Loucy (cell line): ENCODE measurements around the gene SP1.
"Not testable (repeated sequence)": the region's sequence is repeated elsewhere in the genome, so short reads cannot be mapped to it uniquely, and the experiment has no call there.

Source experiments
- H2AFZ ChIP-seq: fragments of 200-600 bp; sonication (generic); 2 replicates; pipeline ENCODE4 v1.6.0; 2016; ENCODE audit warnings: antibody characterized with exemption, mild to moderate bottlenecking, low read length, moderate library complexity
- H3F3A ChIP-seq: fragments of 200-600 bp; 2 replicates; pipeline ENCODE4 v1.6.0; 2016; ENCODE audit warnings: antibody characterized with exemption, low read depth, mild to moderate bottlenecking
- H3K27me3 ChIP-seq: fragments of 200-600 bp; sonication (generic); 2 replicates; pipeline ENCODE4 v1.6.1; 2014; ENCODE audit warnings: low read length, mild to moderate bottlenecking; ENCODE audit not compliant: insufficient read depth, poor library complexity, severe bottlenecking
- H3K36me3 ChIP-seq: fragments of 200-600 bp; sonication (generic); 2 replicates; pipeline ENCODE4 v1.6.1; 2016; ENCODE audit warnings: low read length; ENCODE audit not compliant: insufficient read depth
- H3K4me1 ChIP-seq: fragments of 200-600 bp; sonication (generic); 2 replicates; pipeline ENCODE4 v1.5.1; 2014; ENCODE audit warnings: low read length, mild to moderate bottlenecking; ENCODE audit not compliant: insufficient read depth, poor library complexity, severe bottlenecking
- H3K4me2 ChIP-seq: fragments of 200-600 bp; sonication (generic); 2 replicates; pipeline ENCODE4 v1.6.0; 2014; ENCODE audit warnings: antibody characterized with exemption, low read length, low read depth, mild to moderate bottlenecking; ENCODE audit not compliant: poor library complexity, severe bottlenecking
- H3K4me3 ChIP-seq: fragments of 200-600 bp; sonication (generic); 2 replicates; pipeline ENCODE4 v1.5.1; 2014; ENCODE audit warnings: low read length, mild to moderate bottlenecking, mixed read lengths; ENCODE audit not compliant: poor library complexity, severe bottlenecking
- H3K79me2 ChIP-seq: fragments of 200-600 bp; sonication (generic); 2 replicates; pipeline ENCODE4 v1.6.1; 2014; ENCODE audit warnings: low read length; ENCODE audit not compliant: insufficient read depth
- H3K9ac ChIP-seq: fragments of 200-600 bp; sonication (generic); 2 replicates; pipeline ENCODE4 v1.6.0; 2014; ENCODE audit warnings: mild to moderate bottlenecking, low read depth, low read length, moderate library complexity; ENCODE audit not compliant: poor library complexity, severe bottlenecking
- H3K9me2 ChIP-seq: fragments of 200-600 bp; sonication (generic); replicated peaks from 2 replicates; pipeline ENCODE4 v1.6.1; 2016; ENCODE audit warnings: low read depth, low read length, mixed read lengths
- H3K9me3 ChIP-seq: fragments of 200-600 bp; sonication (generic); 2 replicates; pipeline ENCODE4 v1.6.1; 2014; ENCODE audit warnings: mild to moderate bottlenecking, antibody characterized with exemption, low read length, low read depth; ENCODE audit not compliant: insufficient read depth
- H4K20me1 ChIP-seq: fragments of 200-600 bp; sonication (generic); 2 replicates; pipeline ENCODE4 v1.6.0; 2014; ENCODE audit warnings: antibody characterized with exemption, low read length, mild to moderate bottlenecking; ENCODE audit not compliant: insufficient read depth, poor library complexity, severe bottlenecking
- EZH2phosphoT487 ChIP-seq: fragments of 200-600 bp; IDR thresholded peaks from 2 replicates; pipeline ENCODE4 v1.6.1; 2018; ENCODE audit warnings: antibody characterized with exemption, mild to moderate bottlenecking, moderate library complexity, borderline replicate concordance
- TF ChIP-seq, protein P1 (sequence below): fragments of 200-600 bp; sonication (generic); conservative IDR thresholded peaks from 2 replicates; pipeline ENCODE4 v1.5.1; 2014; ENCODE audit warnings: mild to moderate bottlenecking, antibody characterized with exemption, low read length

The SP1 gene

DNA sequence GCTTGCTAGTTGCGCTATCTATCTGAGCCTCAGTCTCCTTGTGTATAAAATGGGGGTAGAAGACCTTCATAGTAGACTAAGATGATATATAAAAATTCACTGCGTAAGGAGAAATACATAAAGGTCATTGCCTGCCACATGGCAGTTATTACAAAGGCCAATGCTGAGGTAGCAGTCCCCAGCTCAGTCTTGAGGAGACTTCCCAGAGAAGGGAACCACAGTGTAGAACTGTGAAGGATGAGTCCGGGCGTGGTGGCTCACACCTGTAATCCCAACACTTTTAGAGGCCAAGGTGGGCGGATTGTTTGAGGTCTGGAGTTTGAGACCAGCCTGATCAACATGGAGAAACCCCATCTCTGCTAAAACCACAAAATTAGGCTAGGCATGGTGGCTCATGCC lies 26.7 kb upstream of the SP1 start:
- Histone ChIP-seq H4K20me1 (no peaks in the 10 kb centered on the region), H2AFZ (peak overlapping the region; percentile 67; the same call in 1 of the 2 replicates), H3K79me2 (no peaks in the 10 kb centered on the region), H3K36me3 (no peaks in the 10 kb centered on the region), H3K9ac (no peak overlapping the region), H3K4me3 (no peak overlapping the region), H3F3A (no peaks in the 10 kb centered on the region), H3K9me2 (no peaks in the 10 kb centered on the region), H3K4me2 (no peak overlapping the region), H3K9me3 (no peaks in the 10 kb centered on the region), H3K27me3 (no peaks in the 10 kb centered on the region), H3K4me1 (no peaks in the 10 kb centered on the region)
- TF ChIP-seq, protein P1, sequence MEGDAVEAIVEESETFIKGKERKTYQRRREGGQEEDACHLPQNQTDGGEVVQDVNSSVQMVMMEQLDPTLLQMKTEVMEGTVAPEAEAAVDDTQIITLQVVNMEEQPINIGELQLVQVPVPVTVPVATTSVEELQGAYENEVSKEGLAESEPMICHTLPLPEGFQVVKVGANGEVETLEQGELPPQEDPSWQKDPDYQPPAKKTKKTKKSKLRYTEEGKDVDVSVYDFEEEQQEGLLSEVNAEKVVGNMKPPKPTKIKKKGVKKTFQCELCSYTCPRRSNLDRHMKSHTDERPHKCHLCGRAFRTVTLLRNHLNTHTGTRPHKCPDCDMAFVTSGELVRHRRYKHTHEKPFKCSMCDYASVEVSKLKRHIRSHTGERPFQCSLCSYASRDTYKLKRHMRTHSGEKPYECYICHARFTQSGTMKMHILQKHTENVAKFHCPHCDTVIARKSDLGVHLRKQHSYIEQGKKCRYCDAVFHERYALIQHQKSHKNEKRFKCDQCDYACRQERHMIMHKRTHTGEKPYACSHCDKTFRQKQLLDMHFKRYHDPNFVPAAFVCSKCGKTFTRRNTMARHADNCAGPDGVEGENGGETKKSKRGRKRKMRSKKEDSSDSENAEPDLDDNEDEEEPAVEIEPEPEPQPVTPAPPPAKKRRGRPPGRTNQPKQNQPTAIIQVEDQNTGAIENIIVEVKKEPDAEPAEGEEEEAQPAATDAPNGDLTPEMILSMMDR = no peak
- no peak for TF ChIP-seq EZH2phosphoT487

DNA sequence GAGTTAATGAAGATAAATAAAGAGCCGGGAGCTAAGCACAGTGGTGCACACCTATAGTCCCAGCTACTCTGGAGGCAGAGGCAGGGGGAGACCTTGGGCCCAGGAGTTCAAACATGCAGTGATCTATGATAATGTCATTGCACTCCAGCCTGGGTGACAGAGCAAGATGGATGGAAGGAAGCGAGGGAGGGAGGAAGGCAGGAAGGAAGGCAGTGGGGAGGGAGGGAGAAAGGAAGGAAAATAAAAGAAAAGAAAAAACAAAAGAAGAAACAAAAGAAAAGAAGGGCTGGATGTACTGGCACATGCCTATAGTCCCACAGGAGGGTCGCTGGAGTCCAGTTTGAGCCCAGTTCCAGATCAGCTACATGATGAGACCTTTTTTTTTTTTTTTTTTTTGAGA lies 24.9 kb upstream of the SP1 start:
- Histone ChIP-seq H3K9me3 (no peaks in the 10 kb centered on the region), H3K27me3 (no peaks in the 10 kb centered on the region), H3K9ac (no peak overlapping the region), H3K4me1 (no peaks in the 10 kb centered on the region), H4K20me1 (no peaks in the 10 kb centered on the region), H3K4me2 (no peak overlapping the region), H3F3A (no peaks in the 10 kb centered on the region), H3K9me2 (no peaks in the 10 kb centered on the region), H2AFZ (0 out of 2 replicates have a peak overlapping the region, but pooled peaks have one; percentile 60), H3K79me2 (no peaks in the 10 kb centered on the region), H3K36me3 (no peaks in the 10 kb centered on the region), H3K4me3 (no peak overlapping the region)
- TF ChIP-seq EZH2phosphoT487 = no peak
- TF ChIP-seq, protein P1 = no peak

DNA sequence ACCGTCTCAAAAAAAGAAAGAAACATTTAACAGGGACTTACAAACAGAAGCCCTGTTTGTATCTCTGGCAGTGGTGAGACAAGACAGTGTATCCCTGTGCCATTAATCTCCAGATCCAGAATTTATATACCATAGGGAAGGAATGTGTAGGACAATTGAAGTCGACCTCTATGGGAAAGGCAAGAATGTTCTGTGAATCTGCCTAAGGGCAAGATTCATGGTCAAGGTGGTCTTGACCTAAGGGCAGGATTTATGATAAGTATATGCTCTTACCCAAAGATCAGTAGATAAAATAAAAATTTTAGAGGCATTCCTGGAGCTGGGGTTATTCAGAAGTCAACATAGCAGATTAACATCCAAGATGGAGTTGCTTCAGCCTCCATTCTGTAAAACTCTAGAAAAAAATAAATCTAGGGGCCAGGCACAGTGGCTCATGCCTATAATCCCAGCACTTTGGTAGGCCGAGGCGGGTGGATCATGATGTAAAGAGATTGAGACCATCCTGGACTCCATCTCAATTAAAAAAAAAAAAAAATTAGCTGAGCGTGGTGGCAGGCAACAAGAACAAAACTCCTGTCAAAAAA lies 21.0 kb upstream of the SP1 start:
- no peaks in the 10 kb centered on the region for H3K4me1 ChIP-seq
- H3F3A ChIP-seq = no peaks in the 10 kb centered on the region
- H2AFZ ChIP-seq = no peak overlapping the region
- no peaks in the 10 kb centered on the region for H3K79me2 ChIP-seq
- no peaks in the 10 kb centered on the region for H3K9me2 ChIP-seq
- TF ChIP-seq, protein P1 = no peak
- TF ChIP-seq EZH2phosphoT487 = no peak
- H3K4me2 ChIP-seq = no peak overlapping the region
- H3K9me3 ChIP-seq = no peaks in the 10 kb centered on the region
- no peaks in the 10 kb centered on the region for H3K27me3 ChIP-seq
- no peak overlapping the region for H3K9ac ChIP-seq
- no peak overlapping the region for H3K4me3 ChIP-seq
- H4K20me1 ChIP-seq = no peaks in the 10 kb centered on the region
- H3K36me3 ChIP-seq = no peaks in the 10 kb centered on the region

DNA sequence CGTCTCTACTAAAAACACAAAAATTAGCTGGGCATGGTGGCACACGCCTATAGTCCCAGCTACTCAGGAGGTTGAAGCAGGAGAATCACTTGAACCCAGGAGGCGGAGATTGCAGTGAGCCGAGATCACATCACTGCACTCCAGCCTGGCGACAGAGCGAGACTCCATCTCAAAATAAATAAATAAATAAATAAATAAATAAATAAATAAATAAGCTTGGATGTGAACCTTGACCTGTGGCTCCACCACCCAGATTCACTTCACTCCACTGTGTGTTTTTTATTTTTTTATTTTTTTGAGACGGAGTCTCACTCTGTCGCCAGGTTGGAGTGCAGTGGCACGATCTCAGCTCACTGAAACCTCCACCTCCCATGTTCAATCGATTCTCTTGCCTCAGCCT lies 18.3 kb upstream of the SP1 start:
- not testable (repeated sequence) for H4K20me1 ChIP-seq, H3F3A ChIP-seq, H3K27me3 ChIP-seq, H3K36me3 ChIP-seq, H3K9ac ChIP-seq, H3K4me1 ChIP-seq, H3K79me2 ChIP-seq, H2AFZ ChIP-seq, H3K9me2 ChIP-seq, H3K4me3 ChIP-seq, H3K9me3 ChIP-seq, H3K4me2 ChIP-seq
